Tibial artery (tissue), 4 donors: ENCODE data around the gene TIAM2.
A peak's percentile ranks its signal among the peaks of the same experiment; 100 is the strongest.
"Not testable (repeated sequence)": the region's sequence is repeated elsewhere in the genome, so short reads cannot be mapped to it uniquely, and the experiment has no call there.

Experiments
- DNase-seq, 2 donors: peaks; one replicate each; pipeline ENCODE4 v3.0.0-alpha.2; 2019
- H3K27ac ChIP-seq, 2 donors: fragments of 200-600 bp; sonication (generic) in 1 of 2; 1 replicate in 1 of 2; 2 replicates in 1 of 2; pipeline ENCODE4 v1.5.1; 2018 to 2019; ENCODE audit warnings: mild to moderate bottlenecking in 1 of 2
- H3K27me3 ChIP-seq, 2 donors: fragments of 200-600 bp; sonication (generic) in 1 of 2; one replicate each; pipeline versions ENCODE4 v1.5.1 to v1.6.0; 2016 to 2019
- H3K36me3 ChIP-seq, 3 donors: fragments of 200-600 bp; sonication (generic) in 2 of 3; one replicate each; pipeline ENCODE4 v1.5.1; 2016 to 2019; ENCODE audit warnings: mild to moderate bottlenecking in 2 of 3
- H3K4me1 ChIP-seq, 4 donors: fragments of 200-600 bp; sonication (generic) in 2 of 4; 1 replicate in 3 of 4; 2 replicates in 1 of 4; pipeline ENCODE4 v1.5.1; 2016 to 2019
- H3K4me3 ChIP-seq, 2 donors: fragments of 200-600 bp; sonication (generic) in 1 of 2; 1 replicate in 1 of 2; 2 replicates in 1 of 2; pipeline ENCODE4 v1.5.1; 2018 to 2019; ENCODE audit warnings: mild to moderate bottlenecking in 2 of 2
- H3K9me3 ChIP-seq, 3 donors: fragments of 200-600 bp; sonication (generic) in 1 of 3; one replicate each; pipeline ENCODE4 v1.5.1; 2016 to 2019
- intact Hi-C: fragments of 100-400 bp; cut with DNase I; formaldehyde crosslinking; loops from one replicate; pipeline ENCODE4 v1.15.0; 2023; ENCODE audit warnings: low total_unique reads
- TF ChIP-seq, protein P1 (sequence below), 2 experiments: fragments of 200-600 bp in 1 of 2; fragments of 450-650 bp in 1 of 2; IDR thresholded peaks; one replicate each; pipeline ENCODE4 v1.5.1; 2017 to 2019; ENCODE audit warnings: antibody characterized with exemption in 2 of 2, mild to moderate bottlenecking in 1 of 2, moderate library complexity in 1 of 2

TIAM2 gene

DNA sequence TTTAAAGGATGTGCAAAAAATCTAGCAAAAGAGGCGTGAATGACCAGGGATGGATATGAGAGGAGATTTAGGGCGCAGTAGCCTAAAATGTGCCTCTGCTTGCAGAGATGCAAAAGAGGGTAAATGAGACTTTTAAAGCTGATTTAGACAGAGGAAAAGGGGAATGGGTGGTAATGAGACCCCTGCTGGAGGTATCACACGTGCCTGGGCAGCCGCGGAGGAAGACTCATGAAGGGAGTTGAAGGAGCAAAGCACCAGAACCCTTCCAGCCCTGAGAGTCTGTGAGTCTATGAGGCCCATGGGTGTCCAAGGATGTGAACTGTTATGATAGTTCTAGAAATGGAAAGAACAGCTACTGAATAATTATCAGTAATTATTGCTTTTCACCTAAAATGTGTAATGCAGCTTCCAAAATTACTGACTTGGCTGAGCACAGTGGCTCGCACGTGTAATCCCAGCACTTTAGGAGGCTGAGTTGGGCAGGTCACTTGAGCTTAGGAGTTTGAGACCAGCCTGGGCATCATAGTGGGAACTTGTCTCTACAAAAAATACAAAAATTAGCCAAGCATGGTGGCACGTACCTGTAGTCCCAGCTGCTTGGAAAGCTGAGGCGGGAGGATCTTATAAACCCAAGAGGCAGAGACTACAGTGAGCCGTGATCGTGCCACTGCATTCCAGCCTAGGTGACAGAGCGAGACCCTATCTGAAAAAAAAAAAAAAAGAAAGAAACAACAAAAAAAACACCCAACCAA, 38.2 kb upstream of the TIAM2 start:
- no peaks in the 10 kb centered on the region for H3K9me3 ChIP-seq
- intact Hi-C loops = no loop called here
- H3K27me3 ChIP-seq = no peaks in the 10 kb centered on the region

DNA sequence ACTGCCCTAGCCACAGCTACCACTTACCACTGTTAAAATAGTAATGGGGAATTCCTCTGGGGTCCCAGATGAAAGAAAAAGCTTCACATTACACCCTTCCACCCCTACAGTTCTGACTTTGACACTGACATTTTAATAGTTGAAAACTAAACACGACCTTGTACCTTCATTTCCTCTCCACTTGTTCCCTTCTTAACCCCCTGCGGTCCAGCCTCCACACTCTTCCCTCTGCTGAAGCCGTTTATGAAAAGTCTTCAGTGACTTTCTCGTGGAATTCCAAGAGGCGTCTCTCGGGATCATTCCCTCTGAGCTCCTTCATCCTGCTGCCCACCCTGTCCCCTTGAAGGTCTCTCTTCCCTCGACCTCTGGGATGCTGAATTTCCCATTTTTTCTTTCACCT, 36.6 kb upstream of the TIAM2 start:
- Histone ChIP-seq H3K27ac (no peak overlapping the region), H3K4me1 (peaks cover 0 to 10% (median 0%) of the 10 kb centered on the region in 4 donors), H3K4me3 (no peak overlapping the region), H3K36me3 (peaks cover 0 to 14% (median 5%) of the 10 kb centered on the region in 3 donors), H3K9me3 (no peaks in the 10 kb centered on the region), H3K27me3 (no peaks in the 10 kb centered on the region)
- TF ChIP-seq, protein P1, sequence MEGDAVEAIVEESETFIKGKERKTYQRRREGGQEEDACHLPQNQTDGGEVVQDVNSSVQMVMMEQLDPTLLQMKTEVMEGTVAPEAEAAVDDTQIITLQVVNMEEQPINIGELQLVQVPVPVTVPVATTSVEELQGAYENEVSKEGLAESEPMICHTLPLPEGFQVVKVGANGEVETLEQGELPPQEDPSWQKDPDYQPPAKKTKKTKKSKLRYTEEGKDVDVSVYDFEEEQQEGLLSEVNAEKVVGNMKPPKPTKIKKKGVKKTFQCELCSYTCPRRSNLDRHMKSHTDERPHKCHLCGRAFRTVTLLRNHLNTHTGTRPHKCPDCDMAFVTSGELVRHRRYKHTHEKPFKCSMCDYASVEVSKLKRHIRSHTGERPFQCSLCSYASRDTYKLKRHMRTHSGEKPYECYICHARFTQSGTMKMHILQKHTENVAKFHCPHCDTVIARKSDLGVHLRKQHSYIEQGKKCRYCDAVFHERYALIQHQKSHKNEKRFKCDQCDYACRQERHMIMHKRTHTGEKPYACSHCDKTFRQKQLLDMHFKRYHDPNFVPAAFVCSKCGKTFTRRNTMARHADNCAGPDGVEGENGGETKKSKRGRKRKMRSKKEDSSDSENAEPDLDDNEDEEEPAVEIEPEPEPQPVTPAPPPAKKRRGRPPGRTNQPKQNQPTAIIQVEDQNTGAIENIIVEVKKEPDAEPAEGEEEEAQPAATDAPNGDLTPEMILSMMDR (IDR thresholded peaks at IDR 0.05) = no peak
- intact Hi-C loops = no loop called here
- no peak for DNase-seq

More for the DNA sequence above, 38.2 kb upstream of the TIAM2 start:
- TF ChIP-seq, protein P1 (IDR thresholded peaks at IDR 0.05) = no peak
- no peak overlapping the region for H3K4me3 ChIP-seq
- H3K27ac ChIP-seq = no peak overlapping the region
- peaks cover 0 to 16% (median 5%) of the 10 kb centered on the region in 3 donors for H3K36me3 ChIP-seq
- no peaks in the 10 kb centered on the region for H3K4me1 ChIP-seq
- no peak for DNase-seq

DNA sequence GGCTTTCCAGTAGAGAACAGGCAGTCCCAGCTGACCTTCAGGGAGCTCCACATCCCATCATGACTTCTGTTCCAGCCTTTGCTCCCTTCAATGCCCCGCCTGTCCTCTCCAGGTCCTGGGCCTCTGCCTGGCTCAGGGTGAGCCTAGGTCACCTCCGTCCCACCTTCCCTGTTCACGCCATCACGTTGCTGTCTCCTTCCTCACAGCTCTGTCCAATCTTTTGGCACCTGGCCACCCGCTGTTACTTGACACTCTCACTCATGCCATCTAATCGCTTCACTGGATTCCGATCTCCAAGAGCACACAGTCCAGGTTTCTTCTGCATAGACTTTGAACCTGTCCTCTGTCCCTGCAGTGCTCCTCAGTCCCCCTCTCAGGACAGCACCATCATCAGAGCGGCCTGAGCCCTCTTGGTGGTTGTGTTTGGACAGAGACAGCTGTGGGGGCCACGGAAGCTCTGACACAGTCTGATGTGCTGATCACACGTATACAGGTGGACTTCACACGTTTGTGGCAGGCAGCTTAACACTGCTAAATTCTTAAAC, 34.7 kb upstream of the TIAM2 start:
- no peaks in the 10 kb centered on the region for H3K27me3 ChIP-seq
- DNase-seq = peak; percentile 25 to 32
- H3K4me3 ChIP-seq = no peak overlapping the region
- H3K9me3 ChIP-seq = no peaks in the 10 kb centered on the region
- intact Hi-C loops = no loop called here
- TF ChIP-seq, protein P1 (IDR thresholded peaks at IDR 0.05) = no peak
- peaks cover 0 to 10% (median 0%) of the 10 kb centered on the region in 4 donors for H3K4me1 ChIP-seq
- no peak overlapping the region for H3K27ac ChIP-seq
- peaks cover 0 to 11% (median 7%) of the 10 kb centered on the region in 3 donors for H3K36me3 ChIP-seq

DNA sequence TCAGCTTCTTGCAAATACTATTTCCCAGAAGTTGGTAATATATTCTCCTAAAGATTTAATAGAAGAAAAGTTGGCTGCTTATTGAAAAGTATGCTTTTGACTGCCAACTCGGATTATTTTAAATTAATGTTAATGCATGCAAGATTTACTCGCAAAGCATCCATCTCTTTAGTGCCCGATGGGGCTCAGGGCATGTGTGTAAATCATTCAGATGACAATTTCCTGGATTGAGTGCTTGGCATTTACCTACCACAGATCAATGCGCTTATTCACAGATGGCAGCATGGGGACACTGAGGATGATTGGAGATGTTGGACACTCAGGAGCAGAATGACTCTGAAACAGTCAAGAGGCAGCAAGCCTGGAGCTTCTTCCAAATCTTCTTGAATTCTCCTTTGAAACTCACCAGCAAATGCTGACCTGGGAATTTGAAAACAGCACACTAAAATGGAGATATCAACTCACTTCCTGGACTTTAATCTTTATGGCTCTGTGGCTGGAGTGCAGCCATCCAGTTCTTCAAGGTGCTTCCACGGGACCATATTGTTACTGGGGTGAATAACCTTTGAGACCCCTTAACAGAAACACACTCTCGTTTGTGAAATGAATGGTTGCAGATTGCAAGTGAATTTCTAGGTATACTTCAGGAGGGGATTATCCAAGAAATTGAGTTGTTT, 34.1 kb upstream of the TIAM2 start:
- DNase-seq = peak in 1 of 2 donors; percentile 7
- intact Hi-C loops = no loop called here
- Histone ChIP-seq H3K9me3 (no peaks in the 10 kb centered on the region), H3K27ac (no peak overlapping the region), H3K4me3 (no peak overlapping the region), H3K36me3 (peaks cover 0 to 11% (median 7%) of the 10 kb centered on the region in 3 donors), H3K4me1 (peaks cover 0 to 10% (median 0%) of the 10 kb centered on the region in 4 donors), H3K27me3 (no peaks in the 10 kb centered on the region)
- TF ChIP-seq, protein P1 (IDR thresholded peaks at IDR 0.05) = no peak

DNA sequence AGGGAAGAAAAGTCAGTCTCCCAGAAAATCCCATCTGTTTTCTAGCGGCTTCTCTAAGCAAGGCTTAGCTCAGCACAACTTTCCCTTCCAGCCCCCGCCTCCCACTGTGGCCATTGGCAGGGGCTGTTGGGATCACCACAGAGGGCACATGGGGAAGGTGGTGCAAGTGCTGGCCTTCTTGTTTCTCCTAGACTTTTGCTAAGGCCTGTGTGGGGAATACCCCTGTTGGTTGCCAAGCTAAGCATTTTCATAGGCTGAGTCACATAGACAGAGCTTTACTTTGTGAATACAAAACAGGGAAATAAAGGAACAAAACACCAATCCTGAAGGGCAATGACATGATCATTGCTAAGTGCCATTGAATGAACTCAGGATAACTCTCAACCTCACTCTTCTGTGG, 32.4 kb upstream of the TIAM2 start:
- H3K27ac ChIP-seq = no peak overlapping the region
- TF ChIP-seq, protein P1 (IDR thresholded peaks at IDR 0.05) = no peak
- H3K4me1 ChIP-seq = peaks cover 0 to 10% (median 0%) of the 10 kb centered on the region in 4 donors
- H3K9me3 ChIP-seq = no peaks in the 10 kb centered on the region
- DNase-seq = peak; percentile 22 to 71
- intact Hi-C loops = no loop called here
- no peak overlapping the region for H3K4me3 ChIP-seq
- no peaks in the 10 kb centered on the region for H3K27me3 ChIP-seq
- peaks cover 0 to 11% (median 7%) of the 10 kb centered on the region in 3 donors for H3K36me3 ChIP-seq

DNA sequence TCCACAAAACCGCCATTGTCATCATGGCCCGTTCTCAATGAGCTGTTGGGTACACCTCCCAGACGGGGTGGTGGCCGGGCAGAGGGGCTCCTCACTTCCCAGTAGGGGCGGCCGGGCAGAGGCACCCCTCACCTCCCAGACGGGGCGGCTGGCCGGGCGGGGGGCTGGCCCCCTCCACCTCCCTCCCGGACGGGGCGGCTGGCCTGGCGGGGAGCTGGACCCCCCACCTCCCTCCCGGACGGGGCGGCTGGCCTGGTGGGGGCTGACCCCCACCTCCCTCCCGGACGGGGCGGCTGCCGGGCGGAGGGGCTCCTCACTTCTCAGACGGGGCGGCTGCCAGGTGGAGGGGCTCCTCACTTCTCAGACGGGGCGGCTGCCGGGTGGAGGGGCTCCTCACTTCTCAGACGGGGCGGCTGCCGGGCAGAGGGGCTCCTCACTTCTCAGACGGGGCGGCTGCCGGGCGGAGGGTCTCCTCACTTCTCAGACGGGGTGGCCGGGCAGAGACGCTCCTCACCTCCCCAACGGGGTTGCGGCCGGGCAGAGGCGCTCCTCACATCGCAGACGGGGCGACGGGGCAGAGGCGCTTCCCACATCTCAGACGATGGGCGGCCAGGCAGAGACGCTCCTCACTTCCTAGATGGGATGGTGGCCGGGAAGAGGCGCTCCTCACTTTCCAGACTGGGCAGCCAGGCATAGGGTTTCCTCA, 28.9 kb upstream of the TIAM2 start:
- H3K4me3 ChIP-seq, H3K27ac ChIP-seq, H3K27me3 ChIP-seq, intact Hi-C loops, H3K9me3 ChIP-seq: not testable (repeated sequence)
- peak in 1 of 2 donors; percentile 41 for DNase-seq
- Histone ChIP-seq H3K4me1 (peaks cover 0 to 10% (median 0%) of the 10 kb centered on the region in 4 donors), H3K36me3 (peaks cover 0 to 11% (median 7%) of the 10 kb centered on the region in 3 donors)
